H1 (cell line): ENCODE results near the gene CXCL17. TPM values are rescaled to one million over a fixed set of nuclear protein-coding genes. Genes with fewer than 3 reads are reported as not detected.

ENCODE experiments used
- CTCF ChIA-PET: fragments of 300-600 bp; sonication (Branson Sonifier 250); formaldehyde crosslinking; loops from one replicate; lab custom pipeline; 2021; ENCODE audit not compliant: partially characterized antibody; lab: Charles Lee
- POLR2A ChIA-PET: fragments of 300-600 bp; sonication (Branson Sonifier 250); formaldehyde crosslinking; loops from one replicate; lab custom pipeline; 2021; ENCODE audit warnings: inconsistent platforms; ENCODE audit not compliant: partially characterized antibody; lab: Charles Lee
- DNase-seq, 2 experiments: peaks; one replicate each; pipeline versions ENCODE4 v3.0.0 to v3.0.0-alpha.2; 2010 to 2022; ENCODE audit warnings: low spot score in 2 of 2, low read depth in 1 of 2, mixed read lengths in 1 of 2
- FAIRE-seq: peaks from 2 replicates; lab custom pipeline; 2011; peaks lifted over from hg19 to GRCh38; lab: Jason Lieb, UNC
- H2AFZ ChIP-seq: 2 replicates; pipeline ENCODE4 v1.8.1; 2012; ENCODE audit warnings: low read length, inconsistent platforms
- H2AK5ac ChIP-seq: 2 replicates; pipeline ENCODE4 v1.6.1; 2013; ENCODE audit warnings: low read depth, low read length
- H2BK120ac ChIP-seq: replicated peaks from 2 replicates; pipeline ENCODE3; 2013; ENCODE audit warnings: low read depth, low read length, inconsistent platforms
- H2BK12ac ChIP-seq: 2 replicates; pipeline ENCODE4 v1.6.1; 2013; ENCODE audit warnings: low read depth, low read length
- H2BK15ac ChIP-seq: 2 replicates; pipeline ENCODE4 v1.6.1; 2013; ENCODE audit warnings: low read length
- H2BK20ac ChIP-seq: 2 replicates; pipeline ENCODE4 v1.6.1; 2013; ENCODE audit warnings: low read length
- H2BK5ac ChIP-seq: 2 replicates; pipeline ENCODE4 v1.6.1; 2013; ENCODE audit warnings: low read depth, low read length
- H3K14ac ChIP-seq: 2 replicates; pipeline ENCODE4 v1.6.1; 2013; ENCODE audit warnings: inconsistent platforms; ENCODE audit not compliant: insufficient read length
- H3K18ac ChIP-seq: 2 replicates; pipeline ENCODE4 v1.6.1; 2013; ENCODE audit warnings: low read length; ENCODE audit errors: extremely low read depth
- H3K23ac ChIP-seq: 2 replicates; pipeline ENCODE4 v1.6.1; 2013; ENCODE audit warnings: inconsistent platforms; ENCODE audit not compliant: insufficient read length
- H3K23me2 ChIP-seq: 2 replicates; pipeline ENCODE4 v1.6.1; 2013; ENCODE audit warnings: low read depth, low read length
- H3K27ac ChIP-seq: 2 replicates; pipeline ENCODE4 v1.6.1; 2011; ENCODE audit warnings: low read depth, low read length, inconsistent platforms
- H3K27me3 ChIP-seq, 4 experiments: replicated peaks in 1 of 4; 1 replicate in 1 of 4; 2 replicates in 3 of 4; pipeline versions ENCODE4 v1.6.1 to v1.8.1; 2011 to 2013; ENCODE audit warnings: low read length in 3 of 4, mild to moderate bottlenecking in 3 of 4, inconsistent platforms in 2 of 4, mixed read lengths in 2 of 4, moderate library complexity in 1 of 4; ENCODE audit not compliant: control insufficient read depth in 3 of 4, insufficient read depth in 3 of 4; ENCODE audit errors: extremely low read depth in 1 of 4
- H3K36me3 ChIP-seq, 4 experiments: 2 replicates each; pipeline versions ENCODE4 v1.6.1 to v1.8.1; 2011 to 2013; ENCODE audit warnings: mild to moderate bottlenecking in 4 of 4, low read length in 3 of 4, moderate library complexity in 2 of 4, control low read depth in 1 of 4, inconsistent platforms in 1 of 4; ENCODE audit not compliant: insufficient read depth in 4 of 4, control insufficient read depth in 2 of 4
- H3K4ac ChIP-seq: replicated peaks from 2 replicates; pipeline ENCODE3; 2013; ENCODE audit warnings: low read length, low read depth, mixed read lengths, inconsistent platforms; ENCODE audit not compliant: insufficient read length
- H3K4me1 ChIP-seq, 4 experiments: replicated peaks in 1 of 4; 1 replicate in 1 of 4; 2 replicates in 3 of 4; pipeline versions ENCODE4 v1.6.1 to v1.8.1; 2011 to 2013; ENCODE audit warnings: low read length in 3 of 4, inconsistent platforms in 2 of 4, mixed read lengths in 1 of 4; ENCODE audit not compliant: insufficient read depth in 4 of 4, control insufficient read depth in 3 of 4
- H3K4me2 ChIP-seq, 2 experiments: 2 replicates each; pipeline versions ENCODE4 v1.6.1 to v1.8.1; 2011 to 2013; ENCODE audit warnings: low read depth in 2 of 2, low read length in 2 of 2, control low read depth in 1 of 2, inconsistent platforms in 1 of 2, mild to moderate bottlenecking in 1 of 2; ENCODE audit not compliant: insufficient read depth in 1 of 2
- H3K4me3 ChIP-seq, 4 experiments: fragments of 200-600, 300-600 bp in 1 of 4; sonication (generic), shearing (Covaris generic), sonication (Bioruptor Twin) in 1 of 4; 2 replicates each; pipeline versions ENCODE4 v1.5.1 to v1.8.1; 2011 to 2016; ENCODE audit warnings: low read length in 4 of 4, low read depth in 3 of 4, control low read depth in 2 of 4, inconsistent platforms in 2 of 4, mild to moderate bottlenecking in 2 of 4, mixed read lengths in 1 of 4, moderate library complexity in 1 of 4; ENCODE audit not compliant: insufficient read depth in 2 of 4; ENCODE audit errors: extremely low read depth in 1 of 4
- H3K56ac ChIP-seq: replicated peaks from 2 replicates; pipeline ENCODE3; 2013; ENCODE audit warnings: low read depth, mild to moderate bottlenecking, mixed read lengths, low read length, inconsistent platforms; ENCODE audit not compliant: insufficient read length
- H3K79me1 ChIP-seq: 2 replicates; pipeline ENCODE4 v1.6.1; 2013; ENCODE audit warnings: low read depth, low read length, control low read depth
- H3K79me2 ChIP-seq, 2 experiments: 2 replicates each; pipeline versions ENCODE4 v1.6.1 to v1.8.1; 2012 to 2013; ENCODE audit warnings: low read length in 2 of 2, mild to moderate bottlenecking in 2 of 2, inconsistent platforms in 1 of 2; ENCODE audit not compliant: insufficient read depth in 2 of 2, control insufficient read depth in 1 of 2
- H3K9ac ChIP-seq, 4 experiments: replicated peaks in 1 of 4; 1 replicate in 1 of 4; 2 replicates in 3 of 4; pipeline versions ENCODE4 v1.6.1 to v1.8.1; 2011 to 2013; ENCODE audit warnings: low read depth in 3 of 4, low read length in 3 of 4, control low read depth in 2 of 4, mild to moderate bottlenecking in 2 of 4, moderate library complexity in 2 of 4, inconsistent platforms in 1 of 4; ENCODE audit errors: extremely low read depth in 1 of 4
- H3K9me3 ChIP-seq, 2 experiments: 2 replicates each; pipeline versions ENCODE4 v1.6.1 to v1.8.1; 2012 to 2013; ENCODE audit warnings: mild to moderate bottlenecking in 2 of 2, moderate library complexity in 2 of 2, control low read depth in 1 of 2, inconsistent platforms in 1 of 2, low read depth in 1 of 2, low read length in 1 of 2, mixed read lengths in 1 of 2; ENCODE audit not compliant: insufficient read depth in 2 of 2
- H4K20me1 ChIP-seq, 2 experiments: replicated peaks in 1 of 2; 2 replicates each; pipeline versions ENCODE3 to v1.8.1; 2011 to 2013; ENCODE audit warnings: inconsistent platforms in 2 of 2, low read length in 2 of 2, mild to moderate bottlenecking in 1 of 2; ENCODE audit not compliant: insufficient read depth in 2 of 2, control insufficient read depth in 1 of 2
- H4K5ac ChIP-seq: 2 replicates; pipeline ENCODE4 v1.6.1; 2013; ENCODE audit warnings: low read length, low read depth, mixed read lengths, inconsistent platforms; ENCODE audit not compliant: insufficient read length
- H4K8ac ChIP-seq: 2 replicates; pipeline ENCODE4 v1.8.0; 2013; ENCODE audit warnings: mild to moderate bottlenecking, moderate library complexity, low read length, inconsistent platforms; ENCODE audit not compliant: insufficient read depth; ENCODE audit errors: extremely low read depth
- H4K91ac ChIP-seq: replicated peaks from 2 replicates; pipeline ENCODE3; 2013; ENCODE audit warnings: low read length, mixed read lengths, inconsistent platforms; ENCODE audit not compliant: insufficient read length
- GABPA ChIP-seq: IDR thresholded peaks from 2 replicates; pipeline ENCODE4 v1.6.1; 2011; ENCODE audit warnings: mild to moderate bottlenecking, low read length, moderate library complexity, borderline replicate concordance; ENCODE audit not compliant: insufficient read depth
- HDAC6 ChIP-seq: IDR thresholded peaks from one replicate; pipeline ENCODE4 v1.7.1; 2012; ENCODE audit warnings: low read depth, mild to moderate bottlenecking, inconsistent platforms, low read length, moderate library complexity
- KDM1A ChIP-seq: fragments of 200-600, 300-600 bp; sonication (generic); IDR thresholded peaks from 2 replicates; pipeline ENCODE4 v1.7.1; 2016; ENCODE audit warnings: mild to moderate bottlenecking, low read length, borderline replicate concordance
- MAFK ChIP-seq: IDR thresholded peaks from 2 replicates; pipeline ENCODE4 v1.6.1; 2012; ENCODE audit warnings: low read depth, mild to moderate bottlenecking, improper control_type of control experiment, low read length
- MAX ChIP-seq: IDR thresholded peaks from 2 replicates; pipeline ENCODE4 v1.6.1; 2012; ENCODE audit warnings: inconsistent platforms
- POLR2AphosphoS5 ChIP-seq: IDR thresholded peaks from 2 replicates; pipeline ENCODE4 v1.6.1; 2011; ENCODE audit warnings: low read depth, low read length
- RNF2 ChIP-seq: fragments of 200-900, 300-1000 bp; sonication (generic); IDR thresholded peaks from 2 replicates; pipeline ENCODE4 v1.7.1; 2016; ENCODE audit warnings: borderline replicate concordance, low read depth, mild to moderate bottlenecking, antibody characterized with exemption, low read length; ENCODE audit not compliant: poor library complexity, severe bottlenecking; ENCODE audit errors: missing control alignments
- SIN3A ChIP-seq, 2 experiments: IDR thresholded peaks in 1 of 2; conservative IDR thresholded peaks in 1 of 2; 2 replicates each; pipeline ENCODE4 v1.6.1; 2011 to 2012; ENCODE audit warnings: low read length in 2 of 2, improper control_type of control experiment in 1 of 2, low read depth in 1 of 2, mild to moderate bottlenecking in 1 of 2
- SRF ChIP-seq: IDR thresholded peaks from 2 replicates; pipeline ENCODE4 v1.6.1; 2011; ENCODE audit warnings: mild to moderate bottlenecking, low read depth, low read length, moderate library complexity
- TAF7 ChIP-seq: optimal IDR thresholded peaks from 2 replicates; pipeline ENCODE3; 2011; ENCODE audit warnings: low read depth, mild to moderate bottlenecking, inconsistent platforms, low read length, moderate library complexity, borderline replicate concordance
- TBP ChIP-seq: IDR thresholded peaks from 2 replicates; pipeline ENCODE4 v1.6.1; 2011; ENCODE audit warnings: low read depth, low read length, improper control_type of control experiment
- WGBS, 2 experiments: shearing (Covaris generic) in 1 of 2; methylation state at CpG; one replicate each; pipeline versions ENCODE4 v1.1.6 to v1.1.7; 2013 to 2015; ENCODE audit warnings: low lambda C conversion rate in 2 of 2, mixed read lengths in 2 of 2, inconsistent platforms in 1 of 2, low coverage in 1 of 2, missing lambda C conversion rate in 1 of 2; ENCODE audit not compliant: insufficient replicate concordance in 2 of 2, insufficient coverage in 1 of 2, insufficient read length in 1 of 2; ENCODE audit errors: extremely low coverage in 1 of 2, missing lambda C conversion rate in 1 of 2; 5-methylcytosine and 5-hydroxymethylcytosine counted together
- polyA plus RNA-seq, 7 experiments: library from polyadenylated mRNA; depleted of rRNA in 3 of 7; stranded (reverse) in 5 of 7; unstranded in 2 of 7; fragments of >200 nt in 5 of 7; fragments of 200-250 nt in 2 of 7; gene quantifications; 1 replicate in 5 of 7; 2 replicates in 1 of 7; 4 replicates in 1 of 7; pipeline versions ENCODE4 v1.2.1 to v1.2.3, GENCODE V29; 2011 to 2013; ENCODE audit warnings: missing spikeins in 2 of 7, mixed read lengths in 2 of 7
- total RNA-seq: library from RNA; stranded (reverse); fragmentation: NEBNext Ultra II Directional; extraction: Animal tissue kit (Norgen Biotek cat#: 25700); gene quantifications from 2 replicates; pipeline ENCODE4 v1.2.1, GENCODE V29; 2021

The CXCL17 gene
- total and polyA plus RNA-seq, 2 of the 8 experiments (the other 6 are each of a cell fraction or from before 2014, with no cell fraction given): not detected

DNA sequence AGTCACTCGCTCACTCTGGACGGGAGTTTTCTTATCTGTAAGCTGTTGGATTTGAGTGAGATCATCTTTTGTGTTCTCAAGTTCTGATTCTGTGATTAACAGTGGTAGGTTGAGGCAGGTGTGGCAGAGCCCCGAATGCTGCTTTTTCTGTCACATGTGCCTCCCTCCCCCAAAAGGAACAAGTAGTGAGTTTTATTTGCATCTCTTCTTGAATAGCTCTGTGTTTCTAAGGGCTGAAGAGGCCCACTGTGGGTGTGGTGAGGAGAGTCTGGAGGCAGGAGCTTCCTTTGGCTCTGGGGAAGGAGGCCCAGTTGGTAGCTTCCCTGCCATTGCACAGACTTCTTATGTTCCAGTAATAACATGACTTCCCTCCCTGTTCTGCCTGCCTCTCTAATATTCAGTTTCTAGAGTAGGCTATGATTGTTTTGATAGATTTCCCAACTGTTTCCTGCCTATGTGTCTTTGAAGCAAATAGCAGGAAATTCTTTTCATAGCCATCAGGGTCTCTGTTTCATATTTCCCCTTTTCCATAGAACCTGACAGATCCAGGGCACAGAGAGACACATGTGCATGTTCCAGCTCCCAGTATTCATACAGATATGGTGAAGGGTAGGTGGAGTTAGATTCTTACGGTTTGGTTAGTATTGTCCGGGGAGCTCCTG is 23.9 kb upstream of the CXCL17 start:
- Histone ChIP-seq H4K8ac (no peak overlapping the region), H2AFZ (no peak overlapping the region), H4K91ac (no peak overlapping the region), H3K56ac (no peak overlapping the region), H3K18ac (no peak overlapping the region), H3K23ac (no peak overlapping the region), H3K4me1 (peaks cover 3 to 9% (median 5%) of the 10 kb centered on the region in 4 experiments), H3K27me3 (no peaks in the 10 kb centered on the region), H3K79me2 (no peaks in the 10 kb centered on the region), H3K36me3 (no peaks in the 10 kb centered on the region), H2BK120ac (no peak overlapping the region), H3K79me1 (no peaks in the 10 kb centered on the region), H3K4me3 (no peak overlapping the region), H3K27ac (no peak overlapping the region), H3K14ac (no peak overlapping the region), H2BK5ac (0 out of 2 replicates have a peak overlapping the region, but pooled peaks have one; percentile 1), H3K9ac (no peak overlapping the region), H3K23me2 (no peaks in the 10 kb centered on the region), H2BK12ac (peak overlapping the region; percentile 3; the same call in 1 of the 2 replicates), H2AK5ac (peak overlapping the region; percentile 32; the same call in 1 of the 2 replicates), H4K5ac (no peak overlapping the region), H3K9me3 (no peaks in the 10 kb centered on the region), H2BK20ac (peak overlapping the region; percentile 95; the same call in 1 of the 2 replicates), H4K20me1 (no peaks in the 10 kb centered on the region), H3K4ac (no peak overlapping the region), H2BK15ac (peak overlapping the region; percentile 32; the same call in 1 of the 2 replicates), H3K4me2 (no peak overlapping the region)
- CTCF ChIA-PET: interaction anchor here (0.6 to 4.7 kb wide), 18 partner anchors 8 to 966 kb away, joined by 3 to 24 read pairs (median 4); partner anchors contain the start of gene CEACAM1
- no peak for DNase-seq
- POLR2A ChIA-PET: interaction anchor here (1.1 to 1.3 kb wide), 3 partner anchors 7 to 186 kb away, joined by 3 read pairs; no protein-coding TSS in a partner anchor
- no peak for FAIRE-seq
- 85% methylated on average over 5 of the region's 5 CpGs; no CpG with 5 or more reads in 1 of the 2 experiments for WGBS, 2 experiments
- TF ChIP-seq RNF2: no peak
- TF ChIP-seq POLR2AphosphoS5: no peak
- TF ChIP-seq MAX: no peak
- TF ChIP-seq HDAC6: no peak
- no peak for TF ChIP-seq KDM1A
- TF ChIP-seq TBP: no peak
- no peak for TF ChIP-seq SIN3A (conservative IDR thresholded peaks at IDR 0.05 in 1 of 2, IDR thresholded peaks at IDR 0.05 in 1 of 2; ENCODE audit: low read depth in 1 of 2, low read length in 2 of 2)
- no peak for TF ChIP-seq TAF7
- no peak for TF ChIP-seq SRF
- TF ChIP-seq MAFK: no peak
- TF ChIP-seq GABPA: no peak
